Liver (tissue), 3 donors: ENCODE results near the gene ACSM6.

Source experiments
- FOXA2 ChIP-seq: IDR thresholded peaks from 2 replicates; pipeline ENCODE4 v1.6.1; 2016; ENCODE audit warnings: antibody characterized with exemption
- GABPA ChIP-seq, 2 donors: IDR thresholded peaks in 1 of 2; conservative IDR thresholded peaks in 1 of 2; 2 replicates each; pipeline ENCODE4 v1.6.1; 2016; ENCODE audit warnings: antibody characterized with exemption in 2 of 2, mild to moderate bottlenecking in 1 of 2, moderate library complexity in 1 of 2
- RAD21 ChIP-seq, 2 donors: IDR thresholded peaks; 2 replicates each; pipeline ENCODE4 v1.6.1; 2016; ENCODE audit warnings: antibody characterized with exemption in 2 of 2, mild to moderate bottlenecking in 2 of 2
- RXRA ChIP-seq, 2 donors: IDR thresholded peaks; 2 replicates each; pipeline ENCODE4 v1.6.1; 2017 to 2018; ENCODE audit warnings: antibody characterized with exemption in 2 of 2, mild to moderate bottlenecking in 1 of 2
- TF ChIP-seq, protein P1 (sequence below): fragments of 150-350 bp; IDR thresholded peaks from 2 replicates; pipeline ENCODE4 v1.5.1; 2017; ENCODE audit warnings: improper control_type of control experiment, low read depth, low read length; ENCODE audit not compliant: missing input control
- TF ChIP-seq, protein P2 (sequence below): IDR thresholded peaks from 2 replicates; pipeline ENCODE4 v1.6.1; 2016; ENCODE audit warnings: antibody characterized with exemption
- TF ChIP-seq, protein P3 (sequence below): IDR thresholded peaks from 2 replicates; pipeline ENCODE4 v1.6.1; 2016; ENCODE audit warnings: antibody characterized with exemption
- TF ChIP-seq, protein P4 (sequence below): IDR thresholded peaks from 2 replicates; pipeline ENCODE4 v1.6.1; 2016; ENCODE audit warnings: antibody characterized with exemption, mild to moderate bottlenecking
- TF ChIP-seq, protein P5 (sequence below): IDR thresholded peaks from 2 replicates; pipeline ENCODE4 v1.6.1; 2016; ENCODE audit warnings: antibody characterized with exemption
- donor health status: healthy.
- donor health status: healthy.

DNA sequence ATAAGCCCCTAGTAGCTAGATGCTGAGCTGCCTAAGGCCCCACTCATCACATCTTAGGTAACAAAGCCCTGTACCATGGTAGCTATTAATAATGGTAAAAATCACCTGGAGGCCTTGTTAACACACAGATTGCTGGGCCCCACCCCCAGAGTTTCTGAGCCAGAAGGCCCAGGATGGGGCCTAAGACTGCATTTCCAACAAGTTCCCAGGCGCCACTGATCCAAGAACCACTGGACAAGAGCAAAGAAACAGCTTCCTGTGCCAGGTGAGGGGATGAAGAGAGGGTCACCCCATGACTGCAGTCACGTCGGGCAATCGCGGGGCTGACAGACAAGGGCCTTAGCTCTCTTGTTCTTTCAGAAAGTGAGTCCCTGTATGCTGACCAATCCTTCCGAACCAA, 46.8 kb downstream of the ACSM6 start:
- TF ChIP-seq, protein P1, sequence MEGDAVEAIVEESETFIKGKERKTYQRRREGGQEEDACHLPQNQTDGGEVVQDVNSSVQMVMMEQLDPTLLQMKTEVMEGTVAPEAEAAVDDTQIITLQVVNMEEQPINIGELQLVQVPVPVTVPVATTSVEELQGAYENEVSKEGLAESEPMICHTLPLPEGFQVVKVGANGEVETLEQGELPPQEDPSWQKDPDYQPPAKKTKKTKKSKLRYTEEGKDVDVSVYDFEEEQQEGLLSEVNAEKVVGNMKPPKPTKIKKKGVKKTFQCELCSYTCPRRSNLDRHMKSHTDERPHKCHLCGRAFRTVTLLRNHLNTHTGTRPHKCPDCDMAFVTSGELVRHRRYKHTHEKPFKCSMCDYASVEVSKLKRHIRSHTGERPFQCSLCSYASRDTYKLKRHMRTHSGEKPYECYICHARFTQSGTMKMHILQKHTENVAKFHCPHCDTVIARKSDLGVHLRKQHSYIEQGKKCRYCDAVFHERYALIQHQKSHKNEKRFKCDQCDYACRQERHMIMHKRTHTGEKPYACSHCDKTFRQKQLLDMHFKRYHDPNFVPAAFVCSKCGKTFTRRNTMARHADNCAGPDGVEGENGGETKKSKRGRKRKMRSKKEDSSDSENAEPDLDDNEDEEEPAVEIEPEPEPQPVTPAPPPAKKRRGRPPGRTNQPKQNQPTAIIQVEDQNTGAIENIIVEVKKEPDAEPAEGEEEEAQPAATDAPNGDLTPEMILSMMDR: no peak
- TF ChIP-seq, protein P2, sequence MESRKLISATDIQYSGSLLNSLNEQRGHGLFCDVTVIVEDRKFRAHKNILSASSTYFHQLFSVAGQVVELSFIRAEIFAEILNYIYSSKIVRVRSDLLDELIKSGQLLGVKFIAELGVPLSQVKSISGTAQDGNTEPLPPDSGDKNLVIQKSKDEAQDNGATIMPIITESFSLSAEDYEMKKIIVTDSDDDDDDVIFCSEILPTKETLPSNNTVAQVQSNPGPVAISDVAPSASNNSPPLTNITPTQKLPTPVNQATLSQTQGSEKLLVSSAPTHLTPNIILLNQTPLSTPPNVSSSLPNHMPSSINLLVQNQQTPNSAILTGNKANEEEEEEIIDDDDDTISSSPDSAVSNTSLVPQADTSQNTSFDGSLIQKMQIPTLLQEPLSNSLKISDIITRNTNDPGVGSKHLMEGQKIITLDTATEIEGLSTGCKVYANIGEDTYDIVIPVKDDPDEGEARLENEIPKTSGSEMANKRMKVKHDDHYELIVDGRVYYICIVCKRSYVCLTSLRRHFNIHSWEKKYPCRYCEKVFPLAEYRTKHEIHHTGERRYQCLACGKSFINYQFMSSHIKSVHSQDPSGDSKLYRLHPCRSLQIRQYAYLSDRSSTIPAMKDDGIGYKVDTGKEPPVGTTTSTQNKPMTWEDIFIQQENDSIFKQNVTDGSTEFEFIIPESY: no peak
- TF ChIP-seq RXRA (IDR thresholded peaks at IDR 0.05) (no peak), RAD21 (IDR thresholded peaks at IDR 0.05) (no peak), GABPA (IDR thresholded peaks at IDR 0.05 in 1 of 2, conservative IDR thresholded peaks at IDR 0.05 in 1 of 2) (no peak), FOXA2 (no peak)
- TF ChIP-seq, protein P3, sequence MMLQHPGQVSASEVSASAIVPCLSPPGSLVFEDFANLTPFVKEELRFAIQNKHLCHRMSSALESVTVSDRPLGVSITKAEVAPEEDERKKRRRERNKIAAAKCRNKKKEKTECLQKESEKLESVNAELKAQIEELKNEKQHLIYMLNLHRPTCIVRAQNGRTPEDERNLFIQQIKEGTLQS: no peak
- TF ChIP-seq, protein P4, sequence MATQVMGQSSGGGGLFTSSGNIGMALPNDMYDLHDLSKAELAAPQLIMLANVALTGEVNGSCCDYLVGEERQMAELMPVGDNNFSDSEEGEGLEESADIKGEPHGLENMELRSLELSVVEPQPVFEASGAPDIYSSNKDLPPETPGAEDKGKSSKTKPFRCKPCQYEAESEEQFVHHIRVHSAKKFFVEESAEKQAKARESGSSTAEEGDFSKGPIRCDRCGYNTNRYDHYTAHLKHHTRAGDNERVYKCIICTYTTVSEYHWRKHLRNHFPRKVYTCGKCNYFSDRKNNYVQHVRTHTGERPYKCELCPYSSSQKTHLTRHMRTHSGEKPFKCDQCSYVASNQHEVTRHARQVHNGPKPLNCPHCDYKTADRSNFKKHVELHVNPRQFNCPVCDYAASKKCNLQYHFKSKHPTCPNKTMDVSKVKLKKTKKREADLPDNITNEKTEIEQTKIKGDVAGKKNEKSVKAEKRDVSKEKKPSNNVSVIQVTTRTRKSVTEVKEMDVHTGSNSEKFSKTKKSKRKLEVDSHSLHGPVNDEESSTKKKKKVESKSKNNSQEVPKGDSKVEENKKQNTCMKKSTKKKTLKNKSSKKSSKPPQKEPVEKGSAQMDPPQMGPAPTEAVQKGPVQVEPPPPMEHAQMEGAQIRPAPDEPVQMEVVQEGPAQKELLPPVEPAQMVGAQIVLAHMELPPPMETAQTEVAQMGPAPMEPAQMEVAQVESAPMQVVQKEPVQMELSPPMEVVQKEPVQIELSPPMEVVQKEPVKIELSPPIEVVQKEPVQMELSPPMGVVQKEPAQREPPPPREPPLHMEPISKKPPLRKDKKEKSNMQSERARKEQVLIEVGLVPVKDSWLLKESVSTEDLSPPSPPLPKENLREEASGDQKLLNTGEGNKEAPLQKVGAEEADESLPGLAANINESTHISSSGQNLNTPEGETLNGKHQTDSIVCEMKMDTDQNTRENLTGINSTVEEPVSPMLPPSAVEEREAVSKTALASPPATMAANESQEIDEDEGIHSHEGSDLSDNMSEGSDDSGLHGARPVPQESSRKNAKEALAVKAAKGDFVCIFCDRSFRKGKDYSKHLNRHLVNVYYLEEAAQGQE: no peak
- TF ChIP-seq, protein P5, sequence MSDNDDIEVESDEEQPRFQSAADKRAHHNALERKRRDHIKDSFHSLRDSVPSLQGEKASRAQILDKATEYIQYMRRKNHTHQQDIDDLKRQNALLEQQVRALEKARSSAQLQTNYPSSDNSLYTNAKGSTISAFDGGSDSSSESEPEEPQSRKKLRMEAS: no peak
